Measurements from ENCODE around the gene RNF123. TPM values are rescaled to one million over a fixed set of nuclear protein-coding genes. Genes with fewer than 3 reads are reported as not detected.
"Not testable (repeated sequence)": the region's sequence is repeated elsewhere in the genome, so short reads cannot be mapped to it uniquely, and the experiment has no call there.

RNF123 gene
- total RNA-seq, 6 experiments from 2014 or later: 32.4 to 48.3 (median 39.9) TPM

- intact Hi-C loops (cut with DNase I): no loop called here
- 78% methylated on average over 12 of the region's 13 CpGs for WGBS (ENCODE audit: insufficient coverage, low coverage, low lambda C conversion rate, missing lambda C conversion rate)
- H3K36me3 ChIP-seq: peaks cover 0 to 8% (median 2%) of the 10 kb centered on the region in 4 donors
- no peak overlapping the region for H3K27ac ChIP-seq
- TF ChIP-seq, protein P1, sequence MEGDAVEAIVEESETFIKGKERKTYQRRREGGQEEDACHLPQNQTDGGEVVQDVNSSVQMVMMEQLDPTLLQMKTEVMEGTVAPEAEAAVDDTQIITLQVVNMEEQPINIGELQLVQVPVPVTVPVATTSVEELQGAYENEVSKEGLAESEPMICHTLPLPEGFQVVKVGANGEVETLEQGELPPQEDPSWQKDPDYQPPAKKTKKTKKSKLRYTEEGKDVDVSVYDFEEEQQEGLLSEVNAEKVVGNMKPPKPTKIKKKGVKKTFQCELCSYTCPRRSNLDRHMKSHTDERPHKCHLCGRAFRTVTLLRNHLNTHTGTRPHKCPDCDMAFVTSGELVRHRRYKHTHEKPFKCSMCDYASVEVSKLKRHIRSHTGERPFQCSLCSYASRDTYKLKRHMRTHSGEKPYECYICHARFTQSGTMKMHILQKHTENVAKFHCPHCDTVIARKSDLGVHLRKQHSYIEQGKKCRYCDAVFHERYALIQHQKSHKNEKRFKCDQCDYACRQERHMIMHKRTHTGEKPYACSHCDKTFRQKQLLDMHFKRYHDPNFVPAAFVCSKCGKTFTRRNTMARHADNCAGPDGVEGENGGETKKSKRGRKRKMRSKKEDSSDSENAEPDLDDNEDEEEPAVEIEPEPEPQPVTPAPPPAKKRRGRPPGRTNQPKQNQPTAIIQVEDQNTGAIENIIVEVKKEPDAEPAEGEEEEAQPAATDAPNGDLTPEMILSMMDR (IDR thresholded peaks at IDR 0.05): no peak
- TF ChIP-seq POLR2A (IDR thresholded peaks at IDR 0.05): no peak
- H3K27me3 ChIP-seq: no peaks in the 10 kb centered on the region
- peaks cover 0 to 9% (median 4%) of the 10 kb centered on the region in 4 donors for H3K4me1 ChIP-seq
- H3K9me3 ChIP-seq: no peaks in the 10 kb centered on the region
- ATAC-seq (peak in 1 of 4 donors; percentile 23), DNase-seq (no peak)
- H3K4me3 ChIP-seq: no peak overlapping the region
Measured at GRCh38 chr3:49747792-49748480, 58.6 kb downstream of the RNF123 start.

- H3K27me3 ChIP-seq; DNase-seq; H3K36me3 ChIP-seq; H3K4me3 ChIP-seq; H3K27ac ChIP-seq; intact Hi-C loops (cut with DNase I); H3K4me1 ChIP-seq; H3K9me3 ChIP-seq; ATAC-seq: not testable (repeated sequence)
- WGBS (ENCODE audit: insufficient coverage, low coverage, low lambda C conversion rate, missing lambda C conversion rate): 71% methylated on average over 1 of the region's 5 CpGs
Measured at GRCh38 chr3:49748874-49749273, 59.5 kb downstream of the RNF123 start.

DNA sequence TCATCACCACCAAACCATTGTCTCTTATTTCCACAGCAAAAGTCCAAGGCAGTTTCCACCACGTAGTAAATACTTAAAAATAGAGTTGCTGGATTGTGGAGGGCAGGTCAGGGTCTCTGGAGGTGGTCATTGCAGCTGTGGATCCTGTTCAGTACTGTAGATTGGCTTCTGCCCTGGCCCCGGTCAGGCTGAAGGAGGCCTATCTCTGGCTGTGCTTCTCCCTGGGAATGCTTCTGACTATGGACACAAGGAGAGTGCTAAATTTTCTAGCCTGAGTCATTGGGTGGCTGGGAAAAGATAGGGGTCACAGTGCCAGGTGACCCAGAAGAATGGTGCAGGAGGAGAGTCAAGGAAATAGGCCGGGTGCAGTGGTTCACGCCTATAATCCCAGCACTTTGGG is 60.7 kb downstream of the RNF123 start:
- 69% methylated on average over 3 of the region's 4 CpGs for WGBS (ENCODE audit: insufficient coverage, low coverage, low lambda C conversion rate, missing lambda C conversion rate)
- Histone ChIP-seq H3K27me3 (no peaks in the 10 kb centered on the region), H3K4me3 (no peak overlapping the region), H3K27ac (no peak overlapping the region), H3K9me3 (no peaks in the 10 kb centered on the region), H3K36me3 (peaks cover 0 to 8% (median 2%) of the 10 kb centered on the region in 4 donors), H3K4me1 (peaks cover 0 to 9% (median 4%) of the 10 kb centered on the region in 4 donors)
- DNase-seq (no peak), ATAC-seq (peak in 3 of 4 donors; percentile 9 to 17 (median 17))
- TF ChIP-seq, protein P1 (IDR thresholded peaks at IDR 0.05): no peak
- no peak for TF ChIP-seq POLR2A (IDR thresholded peaks at IDR 0.05)
- intact Hi-C loops (cut with DNase I): no loop called here

DNA sequence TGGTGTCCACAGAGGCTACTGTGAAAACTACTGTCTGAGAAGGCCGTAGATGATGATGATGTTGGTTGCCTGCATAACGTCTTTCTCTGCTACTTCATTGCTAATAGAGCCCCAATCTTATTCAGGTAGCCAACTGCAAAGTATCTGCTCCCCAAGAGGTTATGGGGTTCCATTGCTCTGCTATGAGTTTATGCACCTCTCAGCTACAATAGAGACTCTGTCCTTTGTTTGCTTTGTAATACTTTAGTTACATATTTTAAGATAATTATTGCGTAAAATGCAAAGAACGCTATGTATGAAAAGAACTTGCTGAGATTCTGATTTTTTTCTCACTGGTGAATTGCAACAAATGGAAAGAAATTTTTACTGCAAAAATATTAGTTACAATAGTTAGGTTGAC is 62.1 kb downstream of the RNF123 start:
- no peak overlapping the region for H3K27ac ChIP-seq
- H3K9me3 ChIP-seq: no peaks in the 10 kb centered on the region
- H3K4me1 ChIP-seq: peaks cover 0 to 9% (median 4%) of the 10 kb centered on the region in 4 donors
- WGBS (ENCODE audit: insufficient coverage, low coverage, low lambda C conversion rate, missing lambda C conversion rate): 91% methylated on average over 4 of the region's 4 CpGs
- ATAC-seq (no peak), DNase-seq (no peak)
- intact Hi-C loops (cut with DNase I): no loop called here
- H3K4me3 ChIP-seq: no peak overlapping the region
- no peak for TF ChIP-seq POLR2A (IDR thresholded peaks at IDR 0.05)
- TF ChIP-seq, protein P1 (IDR thresholded peaks at IDR 0.05): no peak
- H3K36me3 ChIP-seq: peaks cover 0 to 8% (median 2%) of the 10 kb centered on the region in 4 donors
- H3K27me3 ChIP-seq: no peaks in the 10 kb centered on the region

- no peaks in the 10 kb centered on the region for H3K9me3 ChIP-seq
- no peak overlapping the region for H3K4me3 ChIP-seq
- intact Hi-C loops (cut with DNase I): no loop called here
- no peaks in the 10 kb centered on the region for H3K27me3 ChIP-seq
- 87% methylated on average over 1 of the region's 1 CpG for WGBS (ENCODE audit: insufficient coverage, low coverage, low lambda C conversion rate, missing lambda C conversion rate)
- ATAC-seq (no peak), DNase-seq (no peak)
- TF ChIP-seq, protein P1 (IDR thresholded peaks at IDR 0.05): no peak
- TF ChIP-seq POLR2A (IDR thresholded peaks at IDR 0.05): no peak
- H3K36me3 ChIP-seq: no peaks in the 10 kb centered on the region
- H3K4me1 ChIP-seq: peaks cover 0 to 9% (median 4%) of the 10 kb centered on the region in 4 donors
- H3K27ac ChIP-seq: no peak overlapping the region
Measured at GRCh38 chr3:49754536-49754935, 65.2 kb downstream of the RNF123 start.

Measured in right lobe of liver (tissue), 6 donors.